NCI-H2196 (cell line): ENCODE data around the gene MAPRE3.

Experiments used
- DNase-seq: peaks from one replicate; lab custom pipeline; 2025; ENCODE audit not compliant: unreplicated experiment; lab: John Stamatoyannopoulos, UW

The MAPRE3 gene

DNA sequence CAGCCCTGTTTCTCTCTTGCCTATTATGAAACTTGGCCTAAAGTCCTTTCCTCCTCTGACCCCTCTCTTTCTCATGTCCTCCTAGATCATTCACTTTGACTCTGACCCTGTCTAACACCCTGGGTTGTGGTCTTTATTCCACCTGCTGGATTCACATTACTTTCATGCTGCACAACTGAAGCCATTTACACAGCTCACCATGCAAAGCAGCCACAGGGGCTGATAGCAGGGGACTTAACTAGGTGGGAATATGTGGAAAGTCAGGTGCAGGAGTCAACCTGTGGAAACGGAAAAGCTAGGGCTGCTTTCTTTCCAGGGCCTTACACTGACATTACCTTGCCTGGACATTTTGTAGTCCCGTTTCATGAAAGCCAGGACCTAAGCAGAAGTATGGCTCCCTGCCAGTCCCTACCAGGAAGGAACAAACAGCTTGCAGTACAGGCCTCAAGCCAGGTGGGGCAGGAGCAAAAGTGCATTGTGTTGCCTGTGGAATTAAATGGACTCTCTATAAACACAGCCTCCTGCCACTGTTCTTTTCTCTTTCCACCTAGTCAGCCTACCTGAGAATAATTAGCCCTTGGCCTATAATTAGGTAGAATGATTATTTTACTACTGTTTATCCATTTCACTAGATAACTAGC, 11.8 kb downstream of the MAPRE3 start:
- peak; percentile 83 for DNase-seq

DNA sequence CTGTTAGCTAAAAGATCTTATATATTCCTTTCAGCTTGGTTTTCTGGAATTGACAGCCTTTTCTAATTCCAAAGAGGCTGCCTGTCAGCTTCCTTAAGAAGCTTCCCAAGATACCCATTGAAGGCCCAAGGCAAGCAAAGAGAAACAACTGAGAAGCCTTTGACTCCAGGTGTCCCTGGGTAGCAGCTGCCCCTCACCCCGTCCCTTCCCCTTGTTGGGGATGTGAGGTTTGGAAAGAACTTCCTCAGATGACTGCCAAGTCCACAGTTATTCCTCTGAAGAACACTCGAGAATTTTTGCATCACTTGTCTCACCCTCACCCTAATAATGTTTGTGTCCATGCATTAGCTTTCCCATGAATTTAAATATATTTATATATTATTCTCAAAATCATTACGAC, 13.3 kb downstream of the MAPRE3 start:
- no peak for DNase-seq

DNA sequence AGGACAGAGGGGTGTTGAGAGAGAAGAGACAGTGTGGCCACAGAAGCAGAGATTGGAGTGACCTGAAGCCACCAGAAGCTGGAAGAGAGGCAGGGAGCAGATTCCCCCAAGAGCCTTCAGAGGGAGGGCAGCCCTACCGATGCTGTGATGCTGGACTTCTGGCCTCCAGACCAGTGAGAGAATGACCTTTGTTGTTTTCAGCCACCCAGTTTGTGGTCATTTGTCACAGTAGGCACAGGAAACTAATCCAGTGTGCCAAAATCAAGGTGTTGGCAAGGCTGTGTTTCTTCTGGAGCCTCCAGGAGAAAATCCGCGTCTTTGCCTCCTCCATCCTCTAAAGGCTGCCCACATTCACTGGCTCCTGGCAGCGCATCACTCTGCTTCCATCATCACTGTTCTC, 15.4 kb downstream of the MAPRE3 start:
- no peak for DNase-seq

DNA sequence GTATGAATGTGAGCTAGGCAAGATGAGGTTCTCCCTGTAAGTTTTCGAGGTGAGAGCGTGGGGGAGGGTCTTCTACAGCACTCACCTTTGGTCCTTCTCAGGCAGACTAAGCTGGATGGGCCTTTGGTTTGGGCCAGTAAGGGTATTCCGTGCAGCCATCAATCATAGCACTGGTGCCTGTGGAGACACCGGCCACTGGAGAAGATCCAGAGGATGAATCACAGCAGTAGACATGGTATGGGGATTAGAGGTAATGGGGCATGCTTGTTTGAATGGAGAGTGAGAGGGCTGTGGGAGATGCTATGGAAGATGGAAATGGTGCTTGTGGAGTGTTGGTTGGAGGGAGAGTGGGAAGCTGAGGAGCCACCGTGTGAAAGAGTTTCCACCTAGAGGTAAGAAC, 16.1 kb downstream of the MAPRE3 start:
- no peak for DNase-seq

DNA sequence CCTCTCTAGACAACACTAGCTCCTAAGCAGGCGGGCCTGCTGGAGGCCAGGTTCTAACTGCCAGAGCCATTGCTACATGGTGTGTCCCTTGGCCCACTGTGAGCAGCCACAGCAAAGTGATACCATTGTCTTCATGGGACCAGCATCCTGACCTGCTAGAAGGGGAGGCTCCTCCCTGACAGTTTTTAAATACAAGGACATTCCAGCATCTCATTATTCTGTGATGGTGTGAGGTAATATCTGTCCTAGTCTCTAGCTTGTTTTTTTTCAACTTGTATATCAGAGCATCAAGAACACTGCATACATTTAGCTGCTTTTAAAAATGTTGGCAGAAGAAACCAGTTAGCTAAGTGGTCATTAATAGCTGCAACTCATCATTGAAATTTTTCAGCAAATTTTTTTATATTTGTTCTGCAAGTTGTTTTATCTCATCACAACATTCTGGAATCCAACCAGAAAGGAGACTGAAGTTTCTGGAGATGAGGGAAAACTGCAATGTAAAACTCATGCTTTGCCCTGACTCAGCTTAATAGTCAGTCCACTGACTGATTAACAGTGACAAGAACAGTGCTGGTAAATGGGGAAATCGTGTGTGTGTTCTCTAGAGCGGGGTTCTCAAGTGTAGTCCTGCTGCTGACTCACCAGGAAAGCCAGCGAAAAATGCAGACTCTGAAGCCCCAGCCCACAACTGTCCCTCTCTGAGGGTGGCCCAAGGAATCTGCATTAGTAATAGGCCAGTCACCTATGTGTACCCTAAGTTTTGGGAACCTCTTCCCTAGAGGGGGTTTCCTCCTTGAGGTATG, 17.8 kb downstream of the MAPRE3 start:
- DNase-seq: no peak

DNA sequence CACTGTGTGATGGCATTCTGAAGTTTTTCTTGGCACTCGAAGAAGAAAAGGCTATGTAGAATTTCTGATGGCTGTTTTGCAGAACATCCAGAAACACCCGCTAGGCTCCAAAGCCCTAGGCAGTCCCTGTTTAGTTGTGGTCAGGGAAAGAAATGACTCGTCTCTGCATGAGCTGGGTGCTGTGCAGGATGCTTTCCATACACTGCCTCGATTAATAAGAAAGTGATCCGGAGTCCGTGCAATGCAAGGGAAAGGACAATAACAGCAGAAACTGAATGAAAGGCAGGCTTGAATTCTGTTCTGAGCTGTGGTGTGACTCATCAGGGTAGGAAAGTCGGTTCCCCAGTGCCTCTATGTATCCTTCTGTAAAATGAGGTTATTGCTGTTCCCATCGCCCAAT, 18.7 kb downstream of the MAPRE3 start:
- DNase-seq: no peak

DNA sequence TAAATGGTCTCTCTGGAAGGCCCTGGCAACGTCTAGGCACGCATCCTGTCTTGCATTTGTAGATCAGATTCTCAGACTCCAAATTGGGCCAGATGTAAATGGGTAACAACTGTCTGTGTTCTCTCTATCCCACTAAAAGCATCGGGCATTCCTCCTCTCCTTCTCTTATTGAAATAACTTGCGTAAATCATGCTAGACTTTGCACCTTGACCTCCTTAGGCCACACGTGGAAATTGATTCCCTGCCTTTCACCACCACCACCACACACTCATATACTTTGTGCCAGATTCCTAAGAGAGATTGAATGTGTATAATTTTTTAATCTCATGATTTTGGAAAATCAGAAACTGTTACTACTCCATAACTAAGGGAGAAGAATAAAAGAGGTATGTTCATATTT, 21.3 kb downstream of the MAPRE3 start:
- no peak for DNase-seq

DNA sequence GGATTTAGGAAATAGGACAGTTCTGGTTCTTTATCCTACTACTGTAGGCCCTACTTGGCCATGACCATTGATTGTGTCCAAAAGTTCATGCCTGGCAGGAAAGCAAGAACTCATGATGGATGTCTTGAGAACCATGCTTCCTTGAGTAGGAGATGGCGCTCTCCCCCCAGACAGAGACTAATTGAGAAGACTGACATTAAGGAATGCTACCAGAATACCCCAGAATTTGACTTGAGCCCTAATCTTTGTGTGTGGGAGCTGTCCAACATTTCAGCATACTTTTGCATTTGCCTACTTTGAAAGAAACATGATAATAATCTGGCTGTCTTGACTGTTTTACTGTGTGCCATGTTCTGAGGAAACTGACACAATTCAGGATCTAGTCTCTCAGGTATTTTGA, 23.3 kb downstream of the MAPRE3 start:
- no peak for DNase-seq

DNA sequence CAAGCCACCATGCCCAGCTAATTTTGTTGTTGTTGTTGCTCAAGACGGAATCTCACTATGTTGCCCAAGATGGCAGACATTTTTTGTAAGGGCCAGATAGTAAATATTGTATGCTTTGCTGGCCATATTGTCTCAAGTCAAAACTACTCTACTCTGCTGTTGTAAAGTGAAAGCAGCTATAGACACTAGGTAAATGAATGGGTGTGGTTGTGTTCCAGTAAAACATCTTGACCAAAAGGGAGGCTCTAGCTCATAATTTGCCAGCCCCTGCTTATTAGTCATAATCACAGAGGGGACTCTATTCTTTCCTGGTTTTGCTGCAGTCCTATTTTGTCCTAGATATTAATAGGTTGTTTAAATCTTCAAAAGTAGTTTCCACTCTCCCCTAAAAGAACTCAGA, 24.5 kb downstream of the MAPRE3 start:
- no peak for DNase-seq

DNA sequence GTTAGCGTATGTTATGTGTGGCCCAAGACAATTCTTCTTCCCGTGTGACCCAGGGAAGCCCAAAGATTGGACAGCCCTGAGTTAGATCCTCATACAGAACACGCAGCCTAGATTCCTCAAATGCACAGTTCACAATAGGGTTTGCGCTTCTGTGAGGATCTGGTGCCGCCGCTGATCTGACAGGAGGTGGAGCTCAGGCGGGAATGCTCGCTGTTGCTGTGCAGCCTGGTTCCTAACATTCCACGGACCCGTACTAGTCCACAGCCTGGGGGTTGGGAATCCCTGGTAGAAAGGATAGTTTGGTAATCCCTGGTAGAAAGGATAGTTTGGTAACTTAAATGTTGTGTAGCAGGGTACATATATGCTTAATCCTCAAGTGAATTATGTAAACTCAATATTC, 27.0 kb downstream of the MAPRE3 start:
- no peak for DNase-seq

DNA sequence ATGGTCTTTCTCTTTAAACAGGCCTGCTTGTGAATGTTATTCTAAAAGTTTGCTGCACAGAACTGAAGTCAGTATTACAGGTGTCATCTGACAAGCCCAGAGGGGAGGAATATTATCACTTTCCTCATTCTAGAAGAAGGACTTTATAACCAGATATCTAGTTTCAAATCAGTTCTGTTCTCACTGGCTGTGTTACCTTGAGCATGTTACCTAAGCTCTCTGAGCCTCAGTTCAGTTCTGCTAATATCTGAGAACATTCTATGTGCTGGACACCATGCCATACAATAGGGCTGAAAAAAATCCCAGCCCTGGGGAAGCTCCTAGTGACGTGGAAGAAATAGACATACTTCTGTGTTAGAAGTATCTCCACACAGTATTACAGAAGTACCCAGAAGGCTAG, 27.9 kb downstream of the MAPRE3 start:
- no peak for DNase-seq

DNA sequence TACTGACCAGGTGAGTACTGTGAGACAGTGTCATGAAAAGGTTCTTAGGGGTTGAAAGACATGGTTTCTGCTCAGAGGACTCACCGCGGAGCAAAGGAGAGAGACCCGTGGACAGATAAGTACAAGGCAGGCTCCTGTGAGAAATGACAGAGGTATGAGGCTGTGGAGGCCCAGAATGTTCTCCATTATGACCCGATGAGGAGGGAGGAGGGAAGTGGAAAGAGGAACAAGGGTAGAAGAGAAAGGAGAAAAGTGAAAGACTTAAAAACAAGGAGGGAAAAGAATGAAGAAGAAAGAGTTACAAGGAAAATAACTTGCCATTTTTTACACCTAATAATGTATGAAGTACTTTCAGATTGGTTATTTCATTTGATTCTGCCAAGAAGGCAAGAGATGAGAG, 29.8 kb downstream of the MAPRE3 start:
- DNase-seq: no peak

DNA sequence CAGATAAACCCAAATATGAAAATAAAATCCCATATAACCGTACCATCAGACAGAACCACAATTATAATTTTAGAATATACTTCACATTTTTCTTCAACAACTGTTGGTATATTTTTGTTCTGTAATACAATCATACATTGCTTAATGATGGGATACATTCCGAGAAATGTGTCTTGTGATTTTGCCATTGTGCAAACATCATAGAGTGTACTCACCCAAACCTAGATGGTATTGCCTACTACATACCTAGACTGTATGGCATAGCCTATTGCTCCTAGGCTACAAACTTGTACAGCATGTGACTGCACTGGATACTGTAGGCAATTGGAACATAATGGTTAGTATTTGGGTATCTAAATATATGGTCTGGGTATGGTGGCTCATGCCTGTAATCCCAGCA, 30.6 kb downstream of the MAPRE3 start:
- no peak for DNase-seq

DNA sequence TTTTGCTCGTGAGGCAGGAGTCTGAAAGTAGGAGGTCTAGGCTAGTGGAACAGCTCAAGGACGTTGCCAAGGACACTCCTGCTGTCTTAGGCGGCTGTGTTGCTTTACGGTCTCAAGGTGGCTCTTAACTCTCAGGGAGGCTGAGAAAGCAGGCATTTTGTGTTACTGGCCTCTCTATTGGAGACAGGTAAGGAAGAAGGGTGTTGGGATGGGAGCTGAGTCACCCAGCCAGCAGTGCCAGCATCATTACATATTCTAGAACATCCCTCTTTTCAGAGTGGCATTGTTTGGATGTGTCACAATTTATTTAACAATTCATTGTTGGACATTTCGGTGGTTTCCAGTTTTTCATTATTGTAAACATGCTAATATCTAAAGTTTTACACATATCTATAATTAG, 31.5 kb downstream of the MAPRE3 start:
- DNase-seq: no peak

DNA sequence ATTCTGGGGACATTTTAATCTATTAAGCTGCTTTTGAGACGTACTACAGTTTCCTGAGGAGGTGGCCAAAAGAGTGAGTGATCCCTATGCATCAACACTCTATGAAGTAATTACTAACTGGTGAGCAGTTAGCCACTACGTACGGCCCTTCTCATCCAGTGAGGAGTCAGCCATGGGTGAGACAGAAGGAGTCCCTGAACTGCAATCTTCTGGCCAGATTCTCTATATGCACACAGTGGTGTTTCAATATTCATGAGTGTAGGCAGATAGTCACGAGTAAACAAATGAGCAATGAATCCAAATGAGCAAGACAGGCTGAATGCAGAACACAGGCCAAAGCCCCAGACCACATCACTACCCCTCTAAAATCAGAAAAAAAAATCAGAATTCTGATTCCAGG, 32.6 kb downstream of the MAPRE3 start:
- DNase-seq: no peak

DNA sequence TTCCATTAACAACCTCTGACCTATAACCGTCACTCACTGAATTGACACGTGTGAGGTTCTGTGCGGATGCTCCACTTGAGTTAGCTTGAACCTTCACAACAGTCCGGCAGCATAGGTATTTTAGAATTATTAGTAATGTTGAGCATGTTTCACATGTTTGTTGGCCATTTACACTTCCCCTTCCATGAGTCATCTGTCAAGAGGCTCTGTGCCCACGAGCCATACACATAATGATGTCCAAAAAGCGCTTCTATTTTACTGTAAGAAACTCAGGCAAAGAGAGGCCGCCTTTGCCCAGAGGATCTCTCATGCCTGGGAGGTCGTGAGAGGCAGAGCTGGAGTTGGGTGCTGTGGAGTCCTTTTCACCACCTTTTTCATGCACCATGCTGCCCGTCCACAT, 33.4 kb downstream of the MAPRE3 start:
- DNase-seq: no peak

DNA sequence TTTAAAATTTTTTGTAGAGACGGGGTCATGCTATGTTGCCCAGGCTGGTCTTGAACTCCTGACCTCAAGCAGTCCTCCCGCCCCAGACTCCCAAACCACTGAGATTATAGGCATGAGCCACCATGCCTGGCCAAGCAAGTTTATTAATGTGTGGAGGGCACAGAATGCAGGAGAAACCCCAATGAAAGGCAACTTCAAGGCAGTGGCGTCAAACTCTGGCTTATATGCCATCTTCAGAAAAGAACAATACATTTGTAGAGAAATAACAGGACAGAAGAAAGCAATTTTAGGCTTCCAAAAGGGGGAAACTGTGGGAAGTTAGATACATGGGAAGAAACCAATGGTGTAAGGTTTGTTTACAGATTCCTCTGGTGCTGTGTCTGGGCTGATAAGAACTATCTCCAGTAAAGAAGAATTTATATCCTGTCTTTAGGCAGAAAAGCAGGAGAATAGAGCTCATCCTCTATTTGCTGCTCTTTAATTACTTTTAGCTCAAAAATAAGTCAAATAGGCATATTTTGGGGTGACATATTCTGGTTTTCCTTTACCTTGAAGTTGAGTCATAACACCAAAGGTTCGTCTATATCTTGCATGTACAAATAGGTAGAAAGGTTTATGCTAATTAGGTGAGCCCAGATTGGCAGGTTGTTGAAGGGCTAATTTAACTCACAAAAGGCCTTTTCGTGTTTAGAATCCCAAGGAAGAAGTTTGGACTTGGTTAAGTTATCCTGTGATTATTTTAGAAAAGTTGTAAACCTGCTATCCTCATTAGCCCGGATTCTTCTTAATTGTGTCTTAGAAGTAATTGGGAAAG, 36.4 kb downstream of the MAPRE3 start:
- DNase-seq: no peak

DNA sequence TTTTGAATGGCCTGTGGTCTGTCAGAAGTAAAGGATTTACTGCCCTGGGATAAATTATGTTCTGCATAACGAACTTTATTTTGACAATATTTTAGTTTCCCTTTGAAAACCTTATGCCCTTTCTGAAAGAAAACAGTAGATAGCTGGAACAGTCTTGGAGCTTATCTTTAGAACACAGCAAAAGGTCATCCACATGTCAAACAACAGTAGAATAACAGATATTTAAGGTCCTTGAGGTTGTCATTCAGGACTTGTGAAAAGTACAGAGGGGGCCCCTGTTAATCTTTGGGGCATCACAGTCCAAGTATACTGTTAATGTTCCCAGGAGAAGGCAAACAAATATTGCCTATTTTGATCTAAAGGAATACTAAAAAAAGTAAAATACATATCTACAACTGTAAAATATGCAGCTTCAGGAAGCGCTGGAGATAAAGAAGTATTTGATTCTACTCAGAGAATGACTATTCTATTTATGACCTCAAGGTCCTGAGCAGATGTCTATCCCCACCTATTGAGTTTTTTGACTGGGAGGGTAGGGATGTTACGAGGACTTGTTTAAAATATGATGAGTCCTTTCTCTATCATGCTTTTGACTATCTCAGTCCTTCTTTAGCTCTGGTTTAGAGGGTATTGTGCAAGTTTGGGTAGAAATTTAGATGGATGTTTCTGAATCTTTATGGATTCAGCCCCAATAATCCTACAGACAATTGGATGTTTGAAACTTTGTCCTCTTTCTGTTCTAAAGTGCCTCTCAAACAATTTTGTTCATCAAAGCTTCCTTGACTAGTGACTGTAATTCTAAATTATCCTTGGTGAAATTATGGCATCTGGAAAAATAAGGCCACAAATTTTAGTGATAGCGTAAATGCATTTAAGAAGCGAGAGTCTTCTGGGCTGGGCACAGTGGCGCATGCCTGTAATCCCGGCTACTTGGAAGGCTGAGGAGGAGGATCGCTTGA, 37.3 kb downstream of the MAPRE3 start:
- no peak for DNase-seq

DNA sequence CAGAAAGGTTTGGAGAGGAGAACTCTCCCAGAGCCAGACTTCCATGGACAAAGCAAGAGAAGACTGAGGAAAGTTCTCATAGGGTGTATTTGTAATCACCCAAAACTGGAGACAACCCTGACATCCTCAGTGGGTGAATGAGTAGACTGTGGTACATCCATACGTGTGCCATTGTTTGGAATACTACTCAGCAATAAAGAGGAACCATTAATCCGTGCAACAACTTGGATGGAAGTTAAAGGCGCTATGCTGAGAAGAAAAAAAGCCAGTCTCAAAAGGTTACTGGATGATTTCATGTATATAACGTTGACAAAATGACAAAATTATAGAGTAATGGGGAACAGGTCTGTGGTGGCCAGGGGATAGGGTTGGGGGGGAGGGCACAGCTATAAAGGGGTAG, 38.2 kb downstream of the MAPRE3 start:
- DNase-seq: no peak

DNA sequence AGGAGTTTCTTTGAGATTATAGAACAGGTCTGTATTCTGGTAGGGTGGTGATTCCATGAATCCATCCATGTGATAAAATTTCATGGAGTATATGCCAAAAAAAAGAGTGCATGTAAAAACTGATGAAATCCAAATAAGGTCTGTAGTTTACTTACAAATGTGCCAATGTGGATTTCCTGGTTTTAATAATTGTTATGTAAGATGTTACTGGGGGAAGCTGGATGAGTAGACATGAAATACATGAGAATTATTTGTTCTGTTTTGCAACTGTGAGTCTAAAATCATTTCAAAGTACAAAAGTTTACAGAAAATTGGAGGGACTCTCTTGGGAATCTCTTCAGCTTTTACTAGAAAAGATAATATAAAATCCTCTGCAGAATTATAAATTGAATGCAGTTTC, 38.6 kb downstream of the MAPRE3 start:
- no peak for DNase-seq

DNA sequence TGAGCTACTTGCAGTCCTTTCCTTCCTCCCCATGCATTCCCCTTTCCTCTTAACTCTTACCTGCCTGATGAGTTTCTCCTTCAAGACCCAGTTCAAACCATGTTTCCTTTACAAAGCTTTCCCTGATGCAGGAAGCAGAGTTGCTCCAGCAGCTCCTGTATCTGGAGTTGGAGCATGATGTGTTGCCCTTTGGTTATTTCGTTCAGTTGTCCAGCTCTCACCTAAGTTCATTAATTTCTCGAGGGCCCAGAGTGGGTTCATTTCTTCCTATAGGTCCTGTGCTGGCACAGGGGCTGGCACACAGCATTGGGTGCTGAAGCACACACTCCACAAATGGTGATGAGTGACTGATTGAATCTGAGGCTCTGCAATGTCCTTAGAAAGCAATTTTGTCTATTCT, 39.3 kb downstream of the MAPRE3 start:
- DNase-seq: no peak
